SK-N-SH treated with all-trans-retinoic acid at 6 μM for 48 hours (cell line): ENCODE results near the gene PITPNC1.

Experiments used
- ATAC-seq: fragments of 200-7000 bp; cut with Tn5 transposase; 3 replicates; pipeline ENCODE4 v1.9.1; 2020; ENCODE audit warnings: mild to moderate bottlenecking, moderate library complexity
- ARNTL ChIP-seq: fragments of 450-650 bp; formaldehyde crosslinking; IDR thresholded peaks from 2 replicates; pipeline ENCODE4 v1.5.0; 2020; ENCODE audit warnings: low read depth, mild to moderate bottlenecking, moderate library complexity, borderline replicate concordance
- BACH2 ChIP-seq: fragments of 250-450 bp; sonication (Bioruptor Pico); IDR thresholded peaks from 2 replicates; pipeline ENCODE4 v1.9.0; 2021; ENCODE audit warnings: mild to moderate bottlenecking, borderline replicate concordance
- CSDC2 ChIP-seq: fragments of 250-450 bp; sonication (Bioruptor Pico); IDR thresholded peaks from 2 replicates; pipeline ENCODE4 v1.5.0; 2020; ENCODE audit warnings: mild to moderate bottlenecking, moderate library complexity
- ESRRG ChIP-seq: fragments of 250-450 bp; sonication (Bioruptor Pico); IDR thresholded peaks from 2 replicates; pipeline ENCODE4 v1.6.1; 2021; ENCODE audit warnings: mild to moderate bottlenecking
- GLIS3 ChIP-seq: fragments of 250-450 bp; sonication (Bioruptor Pico); IDR thresholded peaks from 2 replicates; pipeline ENCODE4 v1.5.0; 2020; ENCODE audit warnings: mild to moderate bottlenecking, moderate library complexity
- OSR1 ChIP-seq: fragments of 250-450 bp; sonication (Bioruptor Pico); IDR thresholded peaks from 2 replicates; pipeline ENCODE4 v1.8.0; 2022; ENCODE audit warnings: moderate library complexity, mild to moderate bottlenecking, inconsistent platforms
- PATZ1 ChIP-seq: fragments of 250-450 bp; sonication (Bioruptor Pico); IDR thresholded peaks from 2 replicates; pipeline ENCODE4 v1.8.0; 2020; ENCODE audit warnings: mild to moderate bottlenecking, moderate library complexity, borderline replicate concordance
- PPARA ChIP-seq: fragments of 250-450 bp; sonication (Bioruptor Pico); IDR thresholded peaks from 2 replicates; pipeline ENCODE4 v1.5.0; 2020; ENCODE audit warnings: mild to moderate bottlenecking, borderline replicate concordance
- RARB ChIP-seq: fragments of 250-450 bp; sonication (Bioruptor Pico); IDR thresholded peaks from 2 replicates; pipeline ENCODE4 v1.8.0; 2021; ENCODE audit warnings: mild to moderate bottlenecking, moderate library complexity
- SNAI2 ChIP-seq: fragments of 250-450 bp; sonication (Bioruptor Pico); IDR thresholded peaks from 2 replicates; pipeline ENCODE4 v1.5.0; 2020; ENCODE audit warnings: mild to moderate bottlenecking, moderate library complexity
- TCF4 ChIP-seq: fragments of 250-450 bp; sonication (Bioruptor Pico); IDR thresholded peaks from 2 replicates; pipeline ENCODE4 v1.8.0; 2021; ENCODE audit warnings: mild to moderate bottlenecking, moderate library complexity, borderline replicate concordance
- TOX ChIP-seq: fragments of 250-450 bp; sonication (Bioruptor Pico); IDR thresholded peaks from 2 replicates; pipeline ENCODE4 v1.8.0; 2021; ENCODE audit warnings: mild to moderate bottlenecking, moderate library complexity, borderline replicate concordance
- ZC3H10 ChIP-seq: fragments of 250-450 bp; sonication (Bioruptor Pico); IDR thresholded peaks from 2 replicates; pipeline ENCODE4 v1.5.1; 2021; ENCODE audit warnings: mild to moderate bottlenecking, moderate library complexity
- ZFP3 ChIP-seq: fragments of 250-450 bp; sonication (Bioruptor Pico); IDR thresholded peaks from 2 replicates; pipeline ENCODE4 v1.5.0; 2020; ENCODE audit warnings: mild to moderate bottlenecking, moderate library complexity
- ZFP30 ChIP-seq: fragments of 450-650 bp; formaldehyde crosslinking; IDR thresholded peaks from 2 replicates; pipeline ENCODE4 v1.5.0; 2022; ENCODE audit warnings: mild to moderate bottlenecking, moderate library complexity
- ZNF565 ChIP-seq: fragments of 450-650 bp; formaldehyde crosslinking; conservative IDR thresholded peaks from 2 replicates; pipeline ENCODE4 v1.5.0; 2020; ENCODE audit warnings: low read depth, mild to moderate bottlenecking, moderate library complexity
- ZNF70 ChIP-seq: fragments of 450-650 bp; formaldehyde crosslinking; IDR thresholded peaks from 2 replicates; pipeline ENCODE4 v1.5.0; 2020; ENCODE audit warnings: mild to moderate bottlenecking, moderate library complexity
- ZNF8 ChIP-seq: fragments of 450-650 bp; formaldehyde crosslinking; IDR thresholded peaks from 2 replicates; pipeline ENCODE4 v1.5.0; 2020; ENCODE audit warnings: mild to moderate bottlenecking, moderate library complexity
- TF ChIP-seq, protein P1 (sequence below): fragments of 250-450 bp; sonication (Bioruptor Pico); IDR thresholded peaks from 2 replicates; pipeline ENCODE4 v1.5.0; 2020; ENCODE audit warnings: mild to moderate bottlenecking, moderate library complexity
- TF ChIP-seq, protein P2 (sequence below): fragments of 250-450 bp; sonication (Bioruptor Pico); IDR thresholded peaks from 2 replicates; pipeline ENCODE4 v1.5.1; 2021; ENCODE audit warnings: mild to moderate bottlenecking, moderate library complexity

PITPNC1 gene

DNA sequence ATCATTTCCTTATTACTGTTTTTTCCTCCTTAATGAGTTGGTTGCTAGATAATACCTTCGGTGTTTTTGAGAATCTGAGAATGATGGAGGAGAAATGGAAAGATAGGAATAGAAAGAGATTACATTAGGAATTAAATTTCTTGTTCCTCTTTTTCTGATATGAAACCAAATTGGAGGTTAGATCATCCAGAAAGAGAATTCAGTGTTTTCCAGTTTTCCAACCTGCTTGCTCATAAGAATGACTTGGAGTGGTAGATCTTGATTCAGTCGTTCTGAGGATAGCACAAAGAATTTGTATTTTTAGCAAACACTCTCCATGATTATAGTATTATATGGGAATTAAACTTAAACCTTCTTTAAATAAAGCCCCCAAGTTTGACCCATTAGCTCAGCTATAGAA, 35.9 kb downstream of the PITPNC1 start:
- ATAC-seq: no peak
- no peak for TF ChIP-seq CSDC2
- TF ChIP-seq BACH2 (CRISPR knock-in tag): no peak
- TF ChIP-seq, protein P1, sequence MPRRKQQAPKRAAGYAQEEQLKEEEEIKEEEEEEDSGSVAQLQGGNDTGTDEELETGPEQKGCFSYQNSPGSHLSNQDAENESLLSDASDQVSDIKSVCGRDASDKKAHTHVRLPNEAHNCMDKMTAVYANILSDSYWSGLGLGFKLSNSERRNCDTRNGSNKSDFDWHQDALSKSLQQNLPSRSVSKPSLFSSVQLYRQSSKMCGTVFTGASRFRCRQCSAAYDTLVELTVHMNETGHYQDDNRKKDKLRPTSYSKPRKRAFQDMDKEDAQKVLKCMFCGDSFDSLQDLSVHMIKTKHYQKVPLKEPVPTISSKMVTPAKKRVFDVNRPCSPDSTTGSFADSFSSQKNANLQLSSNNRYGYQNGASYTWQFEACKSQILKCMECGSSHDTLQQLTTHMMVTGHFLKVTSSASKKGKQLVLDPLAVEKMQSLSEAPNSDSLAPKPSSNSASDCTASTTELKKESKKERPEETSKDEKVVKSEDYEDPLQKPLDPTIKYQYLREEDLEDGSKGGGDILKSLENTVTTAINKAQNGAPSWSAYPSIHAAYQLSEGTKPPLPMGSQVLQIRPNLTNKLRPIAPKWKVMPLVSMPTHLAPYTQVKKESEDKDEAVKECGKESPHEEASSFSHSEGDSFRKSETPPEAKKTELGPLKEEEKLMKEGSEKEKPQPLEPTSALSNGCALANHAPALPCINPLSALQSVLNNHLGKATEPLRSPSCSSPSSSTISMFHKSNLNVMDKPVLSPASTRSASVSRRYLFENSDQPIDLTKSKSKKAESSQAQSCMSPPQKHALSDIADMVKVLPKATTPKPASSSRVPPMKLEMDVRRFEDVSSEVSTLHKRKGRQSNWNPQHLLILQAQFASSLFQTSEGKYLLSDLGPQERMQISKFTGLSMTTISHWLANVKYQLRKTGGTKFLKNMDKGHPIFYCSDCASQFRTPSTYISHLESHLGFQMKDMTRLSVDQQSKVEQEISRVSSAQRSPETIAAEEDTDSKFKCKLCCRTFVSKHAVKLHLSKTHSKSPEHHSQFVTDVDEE (CRISPR knock-in tag): no peak
- TF ChIP-seq TOX (CRISPR knock-in tag): no peak
- no peak for TF ChIP-seq ZFP30 (CRISPR knock-in tag)
- TF ChIP-seq OSR1 (CRISPR knock-in tag): no peak
- no peak for TF ChIP-seq RARB (CRISPR knock-in tag)
- TF ChIP-seq, protein P2, sequence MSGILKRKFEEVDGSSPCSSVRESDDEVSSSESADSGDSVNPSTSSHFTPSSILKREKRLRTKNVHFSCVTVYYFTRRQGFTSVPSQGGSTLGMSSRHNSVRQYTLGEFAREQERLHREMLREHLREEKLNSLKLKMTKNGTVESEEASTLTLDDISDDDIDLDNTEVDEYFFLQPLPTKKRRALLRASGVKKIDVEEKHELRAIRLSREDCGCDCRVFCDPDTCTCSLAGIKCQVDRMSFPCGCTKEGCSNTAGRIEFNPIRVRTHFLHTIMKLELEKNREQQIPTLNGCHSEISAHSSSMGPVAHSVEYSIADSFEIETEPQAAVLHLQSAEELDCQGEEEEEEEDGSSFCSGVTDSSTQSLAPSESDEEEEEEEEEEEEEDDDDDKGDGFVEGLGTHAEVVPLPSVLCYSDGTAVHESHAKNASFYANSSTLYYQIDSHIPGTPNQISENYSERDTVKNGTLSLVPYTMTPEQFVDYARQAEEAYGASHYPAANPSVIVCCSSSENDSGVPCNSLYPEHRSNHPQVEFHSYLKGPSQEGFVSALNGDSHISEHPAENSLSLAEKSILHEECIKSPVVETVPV (CRISPR knock-in tag): no peak
- no peak for TF ChIP-seq ARNTL
- no peak for TF ChIP-seq TCF4 (CRISPR knock-in tag)
- TF ChIP-seq PPARA: no peak
- TF ChIP-seq, all 23 proteins: peak for 0

GRCh38 chr17:67413388-67413787, 36.3 kb downstream of the PITPNC1 start:
- ATAC-seq: no peak
- TF ChIP-seq BACH2 (CRISPR knock-in tag) (no peak), ZNF565 (no peak), OSR1 (CRISPR knock-in tag) (no peak), GLIS3 (no peak), ZNF8 (no peak), ZC3H10 (no peak)
- TF ChIP-seq, all 23 proteins: peak for 0

DNA sequence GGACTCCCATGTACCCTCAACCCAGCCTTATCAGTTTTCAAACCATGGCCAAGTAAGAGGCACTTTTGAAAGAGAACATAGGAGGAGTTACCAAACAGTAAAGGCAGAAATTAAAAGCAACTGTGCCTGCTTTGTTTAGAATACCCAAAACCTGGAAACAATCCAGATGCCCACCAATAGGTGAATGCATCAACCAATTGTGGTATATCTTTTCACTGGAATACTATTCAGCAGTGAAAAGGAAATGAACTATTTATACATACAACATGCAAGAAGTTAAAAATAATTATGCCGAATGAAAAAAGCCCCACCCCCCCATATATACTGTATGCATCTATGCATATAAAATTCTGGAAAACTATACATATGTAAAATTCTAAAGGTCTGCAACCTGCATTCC, 37.0 kb downstream of the PITPNC1 start:
- no peak for ATAC-seq
- TF ChIP-seq ESRRG (no peak), ZNF8 (peak; percentile 100), PATZ1 (no peak)

GRCh38 chr17:67414559-67414958, 37.5 kb downstream of the PITPNC1 start:
- no peak for TF ChIP-seq GLIS3
- TF ChIP-seq CSDC2: no peak
- no peak for TF ChIP-seq ZFP30 (CRISPR knock-in tag)
- no peak for TF ChIP-seq ZNF70
- ATAC-seq: no peak

DNA sequence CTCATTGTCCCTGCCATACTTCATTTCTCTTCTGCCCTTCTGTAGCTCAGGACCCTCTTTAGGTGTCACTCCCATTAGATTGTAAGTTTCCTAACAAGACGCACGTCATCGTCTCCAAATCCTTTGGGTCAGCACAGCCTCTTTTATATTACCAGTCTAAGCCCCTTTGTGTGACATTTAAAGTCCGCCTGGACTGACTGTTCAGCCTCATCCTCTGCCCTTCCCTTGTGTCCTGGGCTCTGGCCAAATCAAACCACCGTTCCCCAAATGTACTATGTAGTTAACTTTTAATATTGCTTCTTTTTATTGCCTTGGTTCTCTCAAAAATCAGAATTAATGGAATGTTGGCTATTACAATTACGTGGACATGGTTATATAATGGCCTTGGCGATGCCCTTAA, 38.2 kb downstream of the PITPNC1 start:
- ATAC-seq: no peak
- TF ChIP-seq CSDC2 (no peak), ZFP30 (CRISPR knock-in tag) (no peak), ARNTL (no peak), ESRRG (no peak)

GRCh38 chr17:67417507-67417906, 40.4 kb downstream of the PITPNC1 start:
- TF ChIP-seq PPARA (no peak), TOX (CRISPR knock-in tag) (no peak), TCF4 (CRISPR knock-in tag) (no peak), SNAI2 (CRISPR knock-in tag) (no peak), RARB (CRISPR knock-in tag) (no peak), CSDC2 (no peak), ZFP3 (CRISPR knock-in tag) (no peak), PATZ1 (no peak), ZFP30 (CRISPR knock-in tag) (no peak)
- TF ChIP-seq, protein P1 (CRISPR knock-in tag): no peak
- ATAC-seq: no peak
